ENCODE results near the gene ANKFY1.

- TF ChIP-seq, protein P1, sequence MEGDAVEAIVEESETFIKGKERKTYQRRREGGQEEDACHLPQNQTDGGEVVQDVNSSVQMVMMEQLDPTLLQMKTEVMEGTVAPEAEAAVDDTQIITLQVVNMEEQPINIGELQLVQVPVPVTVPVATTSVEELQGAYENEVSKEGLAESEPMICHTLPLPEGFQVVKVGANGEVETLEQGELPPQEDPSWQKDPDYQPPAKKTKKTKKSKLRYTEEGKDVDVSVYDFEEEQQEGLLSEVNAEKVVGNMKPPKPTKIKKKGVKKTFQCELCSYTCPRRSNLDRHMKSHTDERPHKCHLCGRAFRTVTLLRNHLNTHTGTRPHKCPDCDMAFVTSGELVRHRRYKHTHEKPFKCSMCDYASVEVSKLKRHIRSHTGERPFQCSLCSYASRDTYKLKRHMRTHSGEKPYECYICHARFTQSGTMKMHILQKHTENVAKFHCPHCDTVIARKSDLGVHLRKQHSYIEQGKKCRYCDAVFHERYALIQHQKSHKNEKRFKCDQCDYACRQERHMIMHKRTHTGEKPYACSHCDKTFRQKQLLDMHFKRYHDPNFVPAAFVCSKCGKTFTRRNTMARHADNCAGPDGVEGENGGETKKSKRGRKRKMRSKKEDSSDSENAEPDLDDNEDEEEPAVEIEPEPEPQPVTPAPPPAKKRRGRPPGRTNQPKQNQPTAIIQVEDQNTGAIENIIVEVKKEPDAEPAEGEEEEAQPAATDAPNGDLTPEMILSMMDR (IDR thresholded peaks at IDR 0.05), result no peak
- TF ChIP-seq POLR2A (IDR thresholded peaks at IDR 0.05), result no peak
Observed at GRCh38 chr17:4234401-4234800, 29.4 kb downstream of the ANKFY1 start.

Data from body of pancreas (tissue), 4 donors.